HEK293T (cell line): ENCODE results near the gene CTNNBIP1.

ENCODE experiments used
- ARNT ChIP-seq: fragments of 450-650 bp; IDR thresholded peaks from 2 replicates; pipeline ENCODE4 v1.6.1; 2017; ENCODE audit warnings: mild to moderate bottlenecking
- BHLHE40 ChIP-seq: fragments of 450-650 bp; IDR thresholded peaks from 2 replicates; pipeline ENCODE4 v1.6.1; 2016; ENCODE audit warnings: mild to moderate bottlenecking, moderate library complexity, borderline replicate concordance
- FOXA1 ChIP-seq: fragments of 450-650 bp; IDR thresholded peaks from 2 replicates; pipeline ENCODE4 v1.6.1; 2016; ENCODE audit warnings: mild to moderate bottlenecking
- FOXK2 ChIP-seq: fragments of 450-650 bp; IDR thresholded peaks from 2 replicates; pipeline ENCODE4 v1.6.1; 2016; ENCODE audit warnings: mild to moderate bottlenecking
- FOXM1 ChIP-seq: fragments of 450-650 bp; IDR thresholded peaks from 2 replicates; pipeline ENCODE4 v1.6.1; 2017; ENCODE audit warnings: mild to moderate bottlenecking, borderline replicate concordance
- HDGF ChIP-seq: fragments of 450-650 bp; IDR thresholded peaks from 2 replicates; pipeline ENCODE4 v1.6.1; 2017; ENCODE audit warnings: antibody characterized with exemption, borderline replicate concordance
- L3MBTL2 ChIP-seq: fragments of 450-650 bp; conservative IDR thresholded peaks from 2 replicates; pipeline ENCODE4 v1.6.1; 2016; ENCODE audit warnings: mild to moderate bottlenecking
- PKNOX1 ChIP-seq: fragments of 450-650 bp; IDR thresholded peaks from 2 replicates; pipeline ENCODE4 v1.6.1; 2016
- SP1 ChIP-seq: fragments of 450-650 bp; IDR thresholded peaks from 2 replicates; pipeline ENCODE4 v1.6.1; 2017
- SUZ12 ChIP-seq: fragments of 450-650 bp; IDR thresholded peaks from 2 replicates; pipeline ENCODE4 v1.6.1; 2016; ENCODE audit warnings: mild to moderate bottlenecking
- TARDBP ChIP-seq: fragments of 450-650 bp; IDR thresholded peaks from 2 replicates; pipeline ENCODE4 v1.6.1; 2016

- TF ChIP-seq L3MBTL2 (no peak), FOXK2 (no peak), SP1 (no peak), FOXM1 (no peak), ARNT (no peak), SUZ12 (no peak), HDGF (no peak), PKNOX1 (no peak), BHLHE40 (no peak), FOXA1 (no peak), TARDBP (no peak)
These were observed at the start of gene CTNNBIP1 for GRCh38 chr1:9910076-9910422.
